Measurements from ENCODE around the gene LMCD1. TPM values are rescaled to one million over a fixed set of nuclear protein-coding genes. Genes with fewer than 3 reads are reported as not detected.

The LMCD1 gene
- total RNA-seq, 3 donors from 2014 or later (not counting 1 experiment from before 2014, with no cell fraction given), result not detected

DNA sequence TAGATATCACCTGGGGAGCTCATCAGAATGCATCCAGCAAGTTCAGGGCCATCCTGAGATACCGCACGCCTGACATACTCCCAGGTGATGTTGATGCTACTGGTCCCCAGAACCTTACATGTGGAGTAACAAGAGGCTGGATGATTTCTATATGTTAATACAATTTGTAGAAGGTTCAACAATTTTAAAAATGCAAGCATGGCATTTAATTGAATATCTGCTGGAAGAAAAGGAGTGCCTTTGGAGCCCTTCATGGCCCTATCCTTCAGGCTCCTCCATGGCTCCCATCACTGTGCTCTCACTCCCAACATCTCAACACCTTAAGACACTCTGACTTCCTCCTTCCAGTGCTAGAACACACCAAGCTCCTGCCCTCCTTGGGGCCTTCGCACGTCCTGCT is 36.6 kb downstream of the LMCD1 start:
- no peaks in the 10 kb centered on the region for H3K4me1 Mint-ChIP-seq
- no peaks in the 10 kb centered on the region for H3K9me3 Mint-ChIP-seq
- DNase-seq (no peak), ATAC-seq (no peak)
- no peak overlapping the region for H3K27ac Mint-ChIP-seq
- H3K27me3 ChIP-seq (ENCODE audit: control insufficient read depth, insufficient read depth, low read length), result no peaks in the 10 kb centered on the region
- no peaks in the 10 kb centered on the region for H3K9me3 ChIP-seq (ENCODE audit: control insufficient read depth, insufficient read depth, low read length)
- intact Hi-C loops (cut with micrococcal nuclease), result no loop called here
- H3K4me3 Mint-ChIP-seq, result no peak overlapping the region
- no peak overlapping the region for H3K4me3 ChIP-seq (ENCODE audit: low read length)
- no peaks in the 10 kb centered on the region for H3K4me1 ChIP-seq (ENCODE audit: control insufficient read depth, insufficient read depth, low read length)
- 97% methylated on average over 4 of the region's 4 CpGs for WGBS (ENCODE audit: insufficient coverage)
- H3K27ac ChIP-seq (ENCODE audit: low read length), result no peak overlapping the region
- no peaks in the 10 kb centered on the region for H3K36me3 ChIP-seq (ENCODE audit: control insufficient read depth, insufficient read depth, low read length)
- H3K36me3 Mint-ChIP-seq, result no peaks in the 10 kb centered on the region
- no peak for TF ChIP-seq CTCF (IDR thresholded peaks at IDR 0.05)
- peaks cover 3 to 10% of the 10 kb centered on the region in 2 donors for H3K27me3 Mint-ChIP-seq (ENCODE audit: low read depth in 2 of 2)

- peaks cover 2 to 6% of the 10 kb centered on the region in 2 donors for H3K27me3 Mint-ChIP-seq (ENCODE audit: low read depth in 2 of 2)
- intact Hi-C loops (cut with micrococcal nuclease), result no loop called here
- 98% methylated on average over 2 of the region's 3 CpGs for WGBS (ENCODE audit: insufficient coverage)
Observed at GRCh38 chr3:8538913-8539312, 37.3 kb downstream of the LMCD1 start.

DNA sequence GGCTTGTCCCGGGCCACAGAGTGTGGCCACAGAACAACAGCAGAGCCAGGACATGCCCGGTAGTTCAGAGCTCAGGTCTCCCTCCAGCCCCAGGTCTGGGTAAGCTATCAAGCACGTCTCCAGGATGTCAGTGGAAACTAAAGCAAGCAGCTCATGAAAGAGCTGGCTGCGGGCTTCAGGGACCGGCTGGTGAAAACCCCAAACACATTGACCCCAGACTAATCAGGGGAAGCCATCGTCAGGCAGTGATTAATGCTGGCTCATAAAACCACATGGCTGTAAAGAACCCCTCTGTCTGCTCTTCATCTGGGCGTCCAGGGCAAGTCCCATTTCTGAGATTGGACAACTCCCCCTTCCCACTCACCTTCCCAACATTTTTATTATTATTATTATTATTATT is 37.8 kb downstream of the LMCD1 start:
- Mint-ChIP-seq H3K4me1 (no peaks in the 10 kb centered on the region), H3K36me3 (no peaks in the 10 kb centered on the region), H3K27ac (no peak overlapping the region), H3K9me3 (no peaks in the 10 kb centered on the region), H3K4me3 (no peak overlapping the region), H3K27me3 (ENCODE audit: low read depth in 2 of 2) (peaks cover 0 to under 1% of the 10 kb centered on the region in 2 donors)
- H3K4me1 ChIP-seq (ENCODE audit: control insufficient read depth, insufficient read depth, low read length), result no peaks in the 10 kb centered on the region
- intact Hi-C loops (cut with micrococcal nuclease), result no loop called here
- H3K9me3 ChIP-seq (ENCODE audit: control insufficient read depth, insufficient read depth, low read length), result no peaks in the 10 kb centered on the region
- no peak for TF ChIP-seq CTCF (IDR thresholded peaks at IDR 0.05)
- H3K27me3 ChIP-seq (ENCODE audit: control insufficient read depth, insufficient read depth, low read length), result no peaks in the 10 kb centered on the region
- ATAC-seq (no peak), DNase-seq (no peak)
- WGBS (ENCODE audit: insufficient coverage), result 84% methylated on average over 6 of the region's 7 CpGs
- no peak overlapping the region for H3K27ac ChIP-seq (ENCODE audit: low read length)
- no peak overlapping the region for H3K4me3 ChIP-seq (ENCODE audit: low read length)
- H3K36me3 ChIP-seq (ENCODE audit: control insufficient read depth, insufficient read depth, low read length), result no peaks in the 10 kb centered on the region

More at GRCh38 chr3:8538913-8539312, 37.3 kb downstream of the LMCD1 start:
- DNase-seq (no peak), ATAC-seq (no peak)
- Histone ChIP-seq H3K4me1 (ENCODE audit: control insufficient read depth, insufficient read depth, low read length) (no peaks in the 10 kb centered on the region), H3K27ac (ENCODE audit: low read length) (no peak overlapping the region), H3K36me3 (ENCODE audit: control insufficient read depth, insufficient read depth, low read length) (no peaks in the 10 kb centered on the region), H3K4me3 (ENCODE audit: low read length) (no peak overlapping the region), H3K27me3 (ENCODE audit: control insufficient read depth, insufficient read depth, low read length) (no peaks in the 10 kb centered on the region), H3K9me3 (ENCODE audit: control insufficient read depth, insufficient read depth, low read length) (no peaks in the 10 kb centered on the region)
- no peak overlapping the region for H3K27ac Mint-ChIP-seq
- H3K9me3 Mint-ChIP-seq, result no peaks in the 10 kb centered on the region
- H3K36me3 Mint-ChIP-seq, result no peaks in the 10 kb centered on the region
- no peaks in the 10 kb centered on the region for H3K4me1 Mint-ChIP-seq
- H3K4me3 Mint-ChIP-seq, result no peak overlapping the region
- TF ChIP-seq CTCF (IDR thresholded peaks at IDR 0.05), result no peak

GRCh38 chr3:8540456-8540855 is 38.8 kb downstream of the LMCD1 start:
- DNase-seq (no peak), ATAC-seq (no peak)
- intact Hi-C loops (cut with micrococcal nuclease), result no loop called here
- Mint-ChIP-seq H3K36me3 (no peaks in the 10 kb centered on the region), H3K4me1 (no peaks in the 10 kb centered on the region), H3K27me3 (ENCODE audit: low read depth in 2 of 2) (no peaks in the 10 kb centered on the region), H3K9me3 (no peaks in the 10 kb centered on the region), H3K27ac (no peak overlapping the region), H3K4me3 (no peak overlapping the region)
- no peaks in the 10 kb centered on the region for H3K36me3 ChIP-seq (ENCODE audit: control insufficient read depth, insufficient read depth, low read length)
- WGBS (ENCODE audit: insufficient coverage), result 86% methylated on average over 6 of the region's 6 CpGs
- H3K27ac ChIP-seq (ENCODE audit: low read length), result no peak overlapping the region
- no peak for TF ChIP-seq CTCF (IDR thresholded peaks at IDR 0.05)
- H3K27me3 ChIP-seq (ENCODE audit: control insufficient read depth, insufficient read depth, low read length), result no peaks in the 10 kb centered on the region
- no peaks in the 10 kb centered on the region for H3K4me1 ChIP-seq (ENCODE audit: control insufficient read depth, insufficient read depth, low read length)
- H3K9me3 ChIP-seq (ENCODE audit: control insufficient read depth, insufficient read depth, low read length), result no peaks in the 10 kb centered on the region
- no peak overlapping the region for H3K4me3 ChIP-seq (ENCODE audit: low read length)
